Esophagus (tissue), 2 donors: ENCODE measurements around the gene SRSF2. TPM values are rescaled to one million over a fixed set of nuclear protein-coding genes. Genes with fewer than 3 reads are reported as not detected.
A peak's percentile ranks its signal among the peaks of the same experiment; 100 is the strongest.

Experiments
- H3K27ac ChIP-seq, 2 donors: one replicate each; pipeline ENCODE4 v1.5.1; 2013; ENCODE audit warnings: low read depth in 2 of 2, mild to moderate bottlenecking in 2 of 2, inconsistent platforms in 1 of 2, low read length in 1 of 2, moderate library complexity in 1 of 2
- H3K27me3 ChIP-seq, 2 donors: one replicate each; pipeline ENCODE4 v1.6.1; 2013; ENCODE audit warnings: low read length in 2 of 2, control low read depth in 1 of 2, mild to moderate bottlenecking in 1 of 2; ENCODE audit not compliant: insufficient read depth in 2 of 2, control insufficient read depth in 1 of 2
- H3K36me3 ChIP-seq, 2 donors: one replicate each; pipeline ENCODE4 v1.6.1; 2013; ENCODE audit warnings: low read length in 1 of 2; ENCODE audit not compliant: control insufficient read depth in 2 of 2, insufficient read depth in 2 of 2
- H3K4me1 ChIP-seq, 2 donors: one replicate each; pipeline ENCODE4 v1.6.1; 2013; ENCODE audit warnings: low read length in 1 of 2; ENCODE audit not compliant: control insufficient read depth in 2 of 2, insufficient read depth in 2 of 2
- H3K4me3 ChIP-seq, 2 donors: one replicate each; pipeline ENCODE4 v1.5.1; 2013; ENCODE audit warnings: low read length in 2 of 2, mild to moderate bottlenecking in 2 of 2, low read depth in 1 of 2, moderate library complexity in 1 of 2
- H3K9me3 ChIP-seq, 2 donors: one replicate each; pipeline ENCODE4 v1.6.1; 2013; ENCODE audit warnings: mild to moderate bottlenecking in 2 of 2, low read depth in 1 of 2, low read length in 1 of 2, moderate library complexity in 1 of 2; ENCODE audit not compliant: control insufficient read depth in 2 of 2, insufficient read depth in 1 of 2
- WGBS, 2 donors: extraction: QIAGEN DNeasy Blood & Tissue Kit; methylation state at CpG; one replicate each; pipeline ENCODE4 v1.1.7; 2013; 5-methylcytosine and 5-hydroxymethylcytosine counted together
- polyA plus RNA-seq, 2 donors: library from polyadenylated mRNA; stranded (reverse); fragments of 200-250 nt; gene quantifications; one replicate each; pipeline ENCODE4 v1.2.3, GENCODE V29; 2013
- donor health status: healthy with polysubstance abuse.
- donor health status: Bipolar disorder and iron deficiency.

The SRSF2 gene
- polyA plus RNA-seq, 2 donors = 152 to 242 TPM

GRCh38 chr17:76685366-76685765 is 51.8 kb downstream of the SRSF2 start:
- Histone ChIP-seq H3K27ac (no peak overlapping the region), H3K4me3 (no peak overlapping the region), H3K36me3 (peaks cover 4 to 12% of the 10 kb centered on the region in 2 donors), H3K4me1 (peaks cover 5 to 20% of the 10 kb centered on the region in 2 donors), H3K27me3 (no peaks in the 10 kb centered on the region), H3K9me3 (no peaks in the 10 kb centered on the region)
- WGBS, 2 donors = 68 to 87% methylated on average over 12 of the region's 12 CpGs

DNA sequence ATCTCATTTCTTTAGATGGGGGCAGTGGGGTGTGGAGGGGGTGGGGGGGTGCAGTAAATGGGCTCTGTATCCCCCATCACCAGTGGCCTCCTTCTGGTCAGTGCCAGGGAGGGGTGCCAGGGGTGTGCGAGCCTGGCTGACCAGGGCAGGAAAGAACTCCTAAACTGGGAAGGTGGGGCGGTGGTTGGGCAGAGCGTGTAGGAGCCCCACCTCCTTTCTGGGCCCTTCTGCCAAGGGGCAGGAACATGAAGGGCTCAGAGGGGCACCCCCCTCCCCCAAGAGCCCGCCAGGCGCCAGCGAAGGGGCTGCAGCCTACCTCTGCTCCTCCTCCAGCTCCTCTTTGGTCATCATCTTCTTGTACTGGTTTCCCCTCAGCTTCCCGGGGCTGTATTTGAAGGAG is 52.4 kb downstream of the SRSF2 start:
- H3K36me3 ChIP-seq = peaks cover 4 to 12% of the 10 kb centered on the region in 2 donors
- 82 to 86% methylated on average over 7 of the region's 7 CpGs for WGBS, 2 donors
- H3K9me3 ChIP-seq = no peaks in the 10 kb centered on the region
- no peaks in the 10 kb centered on the region for H3K27me3 ChIP-seq
- H3K4me3 ChIP-seq = no peak overlapping the region
- peaks cover 5 to 20% of the 10 kb centered on the region in 2 donors for H3K4me1 ChIP-seq
- H3K27ac ChIP-seq = peak overlapping the region in 1 of 2 donors; percentile 27

Other genes starting within 250 kb of the SRSF2 start
- 10 to 100 TPM; 19.4 to 27.3 TPM for gene RHBDF2, start 235.9 kb downstream of the SRSF2 start, polyA plus RNA-seq
- gene CYGB, start 199.6 kb downstream of the SRSF2 start, polyA plus RNA-seq = 1 to 10 TPM; 3.1 to 3.7 TPM
- 1 to 10 TPM; 1.2 to 3.0 TPM for gene PRCD, start 197.3 kb downstream of the SRSF2 start, polyA plus RNA-seq
- gene ST6GALNAC2, start 151.5 kb downstream of the SRSF2 start, polyA plus RNA-seq = 10 to 100 TPM; 17.5 to 20.2 TPM
- 10 to 100 TPM; 20.1 to 40.1 TPM for gene ST6GALNAC1, start 93.6 kb downstream of the SRSF2 start, polyA plus RNA-seq
- gene MXRA7, start 26.4 kb downstream of the SRSF2 start, polyA plus RNA-seq = 10 to 100 TPM; 10.0 to 54.0 TPM
- gene JMJD6, start 10.7 kb downstream of the SRSF2 start, polyA plus RNA-seq = 10 to 100 TPM; 18.3 to 21.9 TPM
- 10 to 100 TPM; 22.9 to 24.0 TPM for gene METTL23, start 10.5 kb downstream of the SRSF2 start, polyA plus RNA-seq
- 10 to 100 TPM; 11.3 to 15.4 TPM for gene MFSD11, start 788 bp upstream of the SRSF2 start, polyA plus RNA-seq
- gene MGAT5B, start 131.1 kb upstream of the SRSF2 start, polyA plus RNA-seq = under 1 TPM; 0.18 to 0.24 TPM